Measurements from ENCODE around the gene SLC5A5.

DNA sequence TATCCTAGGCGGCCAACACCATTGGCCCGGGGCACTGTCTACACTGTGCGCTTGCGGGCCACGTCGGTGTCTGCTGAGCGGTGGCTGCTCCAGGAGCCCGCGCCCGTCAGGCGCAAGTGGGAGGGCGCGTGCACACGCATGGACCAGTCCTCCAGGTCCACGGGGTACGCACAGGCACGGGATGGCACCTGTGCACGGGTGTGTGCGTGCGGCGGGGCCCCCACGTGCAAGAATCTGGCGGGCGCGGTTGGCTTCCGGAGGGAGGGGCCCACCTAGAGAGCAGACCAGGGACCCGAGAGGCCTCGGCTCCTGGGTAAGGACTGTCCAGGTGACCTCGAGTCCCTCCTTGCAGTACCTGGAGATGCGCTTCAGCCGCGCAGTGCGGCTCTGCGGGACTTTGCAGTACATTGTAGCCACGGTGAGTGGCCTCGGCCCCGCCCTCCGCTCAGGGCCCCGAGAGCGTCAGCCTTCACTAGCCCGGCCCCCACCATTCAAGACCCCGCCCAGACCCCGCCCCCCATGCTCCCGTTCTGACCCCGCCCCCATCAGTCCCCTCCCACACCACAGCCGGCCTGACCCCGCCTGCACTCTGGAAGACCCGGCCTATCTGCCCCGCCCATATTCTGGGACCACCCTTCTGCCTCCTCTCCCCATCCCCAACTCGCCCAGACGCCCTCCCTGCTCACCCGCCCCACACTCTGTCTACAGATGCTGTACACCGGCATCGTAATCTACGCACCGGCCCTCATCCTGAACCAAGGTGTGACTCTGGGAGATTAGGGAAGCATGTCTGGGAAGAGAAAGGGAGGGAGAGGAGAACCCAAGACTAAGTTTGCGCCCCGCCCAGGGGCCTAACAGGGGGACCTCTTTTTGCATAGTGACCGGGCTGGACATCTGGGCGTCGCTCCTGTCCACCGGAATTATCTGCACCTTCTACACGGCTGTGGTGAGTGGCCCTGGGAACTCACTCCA, 2.3 kb downstream of the SLC5A5 start:
- no peak for TF ChIP-seq SMC3 (IDR thresholded peaks at IDR 0.05; ENCODE audit: low read depth, low read length)
- TF ChIP-seq, protein P1, sequence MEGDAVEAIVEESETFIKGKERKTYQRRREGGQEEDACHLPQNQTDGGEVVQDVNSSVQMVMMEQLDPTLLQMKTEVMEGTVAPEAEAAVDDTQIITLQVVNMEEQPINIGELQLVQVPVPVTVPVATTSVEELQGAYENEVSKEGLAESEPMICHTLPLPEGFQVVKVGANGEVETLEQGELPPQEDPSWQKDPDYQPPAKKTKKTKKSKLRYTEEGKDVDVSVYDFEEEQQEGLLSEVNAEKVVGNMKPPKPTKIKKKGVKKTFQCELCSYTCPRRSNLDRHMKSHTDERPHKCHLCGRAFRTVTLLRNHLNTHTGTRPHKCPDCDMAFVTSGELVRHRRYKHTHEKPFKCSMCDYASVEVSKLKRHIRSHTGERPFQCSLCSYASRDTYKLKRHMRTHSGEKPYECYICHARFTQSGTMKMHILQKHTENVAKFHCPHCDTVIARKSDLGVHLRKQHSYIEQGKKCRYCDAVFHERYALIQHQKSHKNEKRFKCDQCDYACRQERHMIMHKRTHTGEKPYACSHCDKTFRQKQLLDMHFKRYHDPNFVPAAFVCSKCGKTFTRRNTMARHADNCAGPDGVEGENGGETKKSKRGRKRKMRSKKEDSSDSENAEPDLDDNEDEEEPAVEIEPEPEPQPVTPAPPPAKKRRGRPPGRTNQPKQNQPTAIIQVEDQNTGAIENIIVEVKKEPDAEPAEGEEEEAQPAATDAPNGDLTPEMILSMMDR (conservative IDR thresholded peaks at IDR 0.05; ENCODE audit: low read depth, low read length): no peak
